Colonic mucosa (tissue), 4 donors: Measurements from ENCODE around the gene ACER1. TPM values are rescaled to one million over a fixed set of nuclear protein-coding genes. Genes with fewer than 3 reads are reported as not detected.

ENCODE experiments used
- DNase-seq: peaks from one replicate; pipeline ENCODE4 v3.0.0-alpha.2; 2020
- H3K27ac ChIP-seq: fragments of 200-600 bp; one replicate; pipeline ENCODE4 v1.8.0; 2021
- H3K27me3 ChIP-seq: fragments of 200-600 bp; one replicate; pipeline ENCODE4 v1.8.0; 2021
- H3K36me3 ChIP-seq: fragments of 200-600 bp; one replicate; pipeline ENCODE4 v1.8.0; 2021
- H3K4me1 ChIP-seq: fragments of 200-600 bp; one replicate; pipeline ENCODE4 v1.8.0; 2021; ENCODE audit warnings: mild to moderate bottlenecking
- H3K4me3 ChIP-seq: fragments of 200-600 bp; one replicate; pipeline ENCODE4 v1.8.0; 2021
- H3K9ac ChIP-seq, 2 donors: one replicate each; pipeline ENCODE4 v1.7.0; 2013; ENCODE audit warnings: control low read depth in 2 of 2, low read depth in 2 of 2, low read length in 2 of 2
- H3K9me3 ChIP-seq: fragments of 200-600 bp; one replicate; pipeline ENCODE4 v1.8.0; 2021
- CTCF ChIP-seq: fragments of 200-600 bp; IDR thresholded peaks from one replicate; pipeline ENCODE4 v1.8.0; 2022; ENCODE audit warnings: antibody characterized with exemption, mild to moderate bottlenecking
- intact Hi-C: fragments of 100-400 bp; cut with DNase I; formaldehyde crosslinking; loops from one replicate; pipeline ENCODE4 v1.14.1; 2022
- total RNA-seq, 2 donors: library from RNA; stranded (reverse); fragmentation: NEBNext Ultra II Directional in 1 of 2; extraction: Animal tissue kit (Norgen Biotek cat#: 25700) in 1 of 2; gene quantifications; one replicate each; pipeline ENCODE4 v1.2.1, GENCODE V29; 2021
- donor health status: healthy.
- donor health status: DM: no; HTN: no; CAD: no.
- donor health status: DM: no; HTN: no; CAD: no.

Gene ACER1
- total RNA-seq, 2 donors from 2014 or later, result not detected

GRCh38 chr19:6278051-6278450, 55.4 kb downstream of the ACER1 start:
- H3K36me3 ChIP-seq, result no peaks in the 10 kb centered on the region
- DNase-seq, result no peak
- no peaks in the 10 kb centered on the region for H3K27me3 ChIP-seq
- H3K27ac ChIP-seq, result no peak overlapping the region
- peaks cover 7% of the 10 kb centered on the region for H3K4me1 ChIP-seq
- no peaks in the 10 kb centered on the region for H3K9me3 ChIP-seq
- intact Hi-C loops, result no loop called here
- TF ChIP-seq CTCF, result no peak
- H3K4me3 ChIP-seq, result no peak overlapping the region
- H3K9ac ChIP-seq, result peak overlapping the region in 1 of 2 donors; percentile 87

- no peaks in the 10 kb centered on the region for H3K27me3 ChIP-seq
- intact Hi-C loops, result no loop called here
- peaks cover 13% of the 10 kb centered on the region for H3K4me1 ChIP-seq
- no peak overlapping the region for H3K27ac ChIP-seq
- no peaks in the 10 kb centered on the region for H3K9me3 ChIP-seq
- no peak for TF ChIP-seq CTCF
- DNase-seq, result peak; percentile 53
- H3K4me3 ChIP-seq, result no peak overlapping the region
- H3K9ac ChIP-seq, result no peak overlapping the region
- H3K36me3 ChIP-seq, result no peaks in the 10 kb centered on the region
Measured at GRCh38 chr19:6276447-6276846, 57.0 kb downstream of the ACER1 start.

GRCh38 chr19:6275170-6275744, 58.2 kb downstream of the ACER1 start:
- Histone ChIP-seq H3K36me3 (no peaks in the 10 kb centered on the region), H3K4me3 (no peak overlapping the region), H3K9me3 (no peaks in the 10 kb centered on the region), H3K27ac (no peak overlapping the region), H3K9ac (no peak overlapping the region), H3K27me3 (no peaks in the 10 kb centered on the region), H3K4me1 (peaks cover 13% of the 10 kb centered on the region)
- intact Hi-C loops, result no loop called here
- no peak for DNase-seq
- TF ChIP-seq CTCF, result no peak

- Histone ChIP-seq H3K27ac (peak overlapping the region; percentile 72), H3K9ac (no peak overlapping the region), H3K4me1 (peaks cover 13% of the 10 kb centered on the region), H3K4me3 (no peak overlapping the region), H3K27me3 (no peaks in the 10 kb centered on the region), H3K36me3 (no peaks in the 10 kb centered on the region), H3K9me3 (no peaks in the 10 kb centered on the region)
- DNase-seq, result no peak
- TF ChIP-seq CTCF, result no peak
- intact Hi-C loops, result no loop called here
Measured at GRCh38 chr19:6274756-6275155, 58.7 kb downstream of the ACER1 start.

- Histone ChIP-seq H3K27ac (peak overlapping the region; percentile 72), H3K4me3 (no peak overlapping the region), H3K4me1 (peaks cover 13% of the 10 kb centered on the region), H3K9me3 (no peaks in the 10 kb centered on the region), H3K36me3 (no peaks in the 10 kb centered on the region), H3K27me3 (no peaks in the 10 kb centered on the region), H3K9ac (peak overlapping the region in 1 of 2 donors; percentile 26)
- intact Hi-C loops, result no loop called here
- DNase-seq, result peak; percentile 60
- no peak for TF ChIP-seq CTCF
Measured at GRCh38 chr19:6273701-6274601, 59.5 kb downstream of the ACER1 start.
